H1 (cell line): ENCODE results near the gene ATP2B1. TPM values are rescaled to one million over a fixed set of nuclear protein-coding genes. Genes with fewer than 3 reads are reported as not detected.

Experiments used
- CHD2 ChIP-seq: IDR thresholded peaks from 2 replicates; pipeline ENCODE4 v1.6.1; 2012; ENCODE audit warnings: low read length, improper control_type of control experiment
- polyA plus RNA-seq, 7 experiments: library from polyadenylated mRNA; depleted of rRNA in 3 of 7; stranded (reverse) in 5 of 7; unstranded in 2 of 7; fragments of >200 nt in 5 of 7; fragments of 200-250 nt in 2 of 7; gene quantifications; 1 replicate in 5 of 7; 2 replicates in 1 of 7; 4 replicates in 1 of 7; pipeline versions ENCODE4 v1.2.1 to v1.2.3, GENCODE V29; 2011 to 2013; ENCODE audit warnings: missing spikeins in 2 of 7, mixed read lengths in 2 of 7
- total RNA-seq: library from RNA; stranded (reverse); fragmentation: NEBNext Ultra II Directional; extraction: Animal tissue kit (Norgen Biotek cat#: 25700); gene quantifications from 2 replicates; pipeline ENCODE4 v1.2.1, GENCODE V29; 2021
- TF ChIP-seq, protein P1 (sequence below): fragments of 300-600 bp; sonication (generic); IDR thresholded peaks from 2 replicates; pipeline ENCODE4 v1.7.1; 2012; ENCODE audit warnings: low read length, moderate library complexity, mild to moderate bottlenecking, inconsistent platforms; ENCODE audit not compliant: insufficient replicate concordance

The ATP2B1 gene
- total and polyA plus RNA-seq, 2 of the 8 experiments (the other 6 are each of a cell fraction or from before 2014, with no cell fraction given) = 4.3 to 32.0 TPM

- TF ChIP-seq, protein P1, sequence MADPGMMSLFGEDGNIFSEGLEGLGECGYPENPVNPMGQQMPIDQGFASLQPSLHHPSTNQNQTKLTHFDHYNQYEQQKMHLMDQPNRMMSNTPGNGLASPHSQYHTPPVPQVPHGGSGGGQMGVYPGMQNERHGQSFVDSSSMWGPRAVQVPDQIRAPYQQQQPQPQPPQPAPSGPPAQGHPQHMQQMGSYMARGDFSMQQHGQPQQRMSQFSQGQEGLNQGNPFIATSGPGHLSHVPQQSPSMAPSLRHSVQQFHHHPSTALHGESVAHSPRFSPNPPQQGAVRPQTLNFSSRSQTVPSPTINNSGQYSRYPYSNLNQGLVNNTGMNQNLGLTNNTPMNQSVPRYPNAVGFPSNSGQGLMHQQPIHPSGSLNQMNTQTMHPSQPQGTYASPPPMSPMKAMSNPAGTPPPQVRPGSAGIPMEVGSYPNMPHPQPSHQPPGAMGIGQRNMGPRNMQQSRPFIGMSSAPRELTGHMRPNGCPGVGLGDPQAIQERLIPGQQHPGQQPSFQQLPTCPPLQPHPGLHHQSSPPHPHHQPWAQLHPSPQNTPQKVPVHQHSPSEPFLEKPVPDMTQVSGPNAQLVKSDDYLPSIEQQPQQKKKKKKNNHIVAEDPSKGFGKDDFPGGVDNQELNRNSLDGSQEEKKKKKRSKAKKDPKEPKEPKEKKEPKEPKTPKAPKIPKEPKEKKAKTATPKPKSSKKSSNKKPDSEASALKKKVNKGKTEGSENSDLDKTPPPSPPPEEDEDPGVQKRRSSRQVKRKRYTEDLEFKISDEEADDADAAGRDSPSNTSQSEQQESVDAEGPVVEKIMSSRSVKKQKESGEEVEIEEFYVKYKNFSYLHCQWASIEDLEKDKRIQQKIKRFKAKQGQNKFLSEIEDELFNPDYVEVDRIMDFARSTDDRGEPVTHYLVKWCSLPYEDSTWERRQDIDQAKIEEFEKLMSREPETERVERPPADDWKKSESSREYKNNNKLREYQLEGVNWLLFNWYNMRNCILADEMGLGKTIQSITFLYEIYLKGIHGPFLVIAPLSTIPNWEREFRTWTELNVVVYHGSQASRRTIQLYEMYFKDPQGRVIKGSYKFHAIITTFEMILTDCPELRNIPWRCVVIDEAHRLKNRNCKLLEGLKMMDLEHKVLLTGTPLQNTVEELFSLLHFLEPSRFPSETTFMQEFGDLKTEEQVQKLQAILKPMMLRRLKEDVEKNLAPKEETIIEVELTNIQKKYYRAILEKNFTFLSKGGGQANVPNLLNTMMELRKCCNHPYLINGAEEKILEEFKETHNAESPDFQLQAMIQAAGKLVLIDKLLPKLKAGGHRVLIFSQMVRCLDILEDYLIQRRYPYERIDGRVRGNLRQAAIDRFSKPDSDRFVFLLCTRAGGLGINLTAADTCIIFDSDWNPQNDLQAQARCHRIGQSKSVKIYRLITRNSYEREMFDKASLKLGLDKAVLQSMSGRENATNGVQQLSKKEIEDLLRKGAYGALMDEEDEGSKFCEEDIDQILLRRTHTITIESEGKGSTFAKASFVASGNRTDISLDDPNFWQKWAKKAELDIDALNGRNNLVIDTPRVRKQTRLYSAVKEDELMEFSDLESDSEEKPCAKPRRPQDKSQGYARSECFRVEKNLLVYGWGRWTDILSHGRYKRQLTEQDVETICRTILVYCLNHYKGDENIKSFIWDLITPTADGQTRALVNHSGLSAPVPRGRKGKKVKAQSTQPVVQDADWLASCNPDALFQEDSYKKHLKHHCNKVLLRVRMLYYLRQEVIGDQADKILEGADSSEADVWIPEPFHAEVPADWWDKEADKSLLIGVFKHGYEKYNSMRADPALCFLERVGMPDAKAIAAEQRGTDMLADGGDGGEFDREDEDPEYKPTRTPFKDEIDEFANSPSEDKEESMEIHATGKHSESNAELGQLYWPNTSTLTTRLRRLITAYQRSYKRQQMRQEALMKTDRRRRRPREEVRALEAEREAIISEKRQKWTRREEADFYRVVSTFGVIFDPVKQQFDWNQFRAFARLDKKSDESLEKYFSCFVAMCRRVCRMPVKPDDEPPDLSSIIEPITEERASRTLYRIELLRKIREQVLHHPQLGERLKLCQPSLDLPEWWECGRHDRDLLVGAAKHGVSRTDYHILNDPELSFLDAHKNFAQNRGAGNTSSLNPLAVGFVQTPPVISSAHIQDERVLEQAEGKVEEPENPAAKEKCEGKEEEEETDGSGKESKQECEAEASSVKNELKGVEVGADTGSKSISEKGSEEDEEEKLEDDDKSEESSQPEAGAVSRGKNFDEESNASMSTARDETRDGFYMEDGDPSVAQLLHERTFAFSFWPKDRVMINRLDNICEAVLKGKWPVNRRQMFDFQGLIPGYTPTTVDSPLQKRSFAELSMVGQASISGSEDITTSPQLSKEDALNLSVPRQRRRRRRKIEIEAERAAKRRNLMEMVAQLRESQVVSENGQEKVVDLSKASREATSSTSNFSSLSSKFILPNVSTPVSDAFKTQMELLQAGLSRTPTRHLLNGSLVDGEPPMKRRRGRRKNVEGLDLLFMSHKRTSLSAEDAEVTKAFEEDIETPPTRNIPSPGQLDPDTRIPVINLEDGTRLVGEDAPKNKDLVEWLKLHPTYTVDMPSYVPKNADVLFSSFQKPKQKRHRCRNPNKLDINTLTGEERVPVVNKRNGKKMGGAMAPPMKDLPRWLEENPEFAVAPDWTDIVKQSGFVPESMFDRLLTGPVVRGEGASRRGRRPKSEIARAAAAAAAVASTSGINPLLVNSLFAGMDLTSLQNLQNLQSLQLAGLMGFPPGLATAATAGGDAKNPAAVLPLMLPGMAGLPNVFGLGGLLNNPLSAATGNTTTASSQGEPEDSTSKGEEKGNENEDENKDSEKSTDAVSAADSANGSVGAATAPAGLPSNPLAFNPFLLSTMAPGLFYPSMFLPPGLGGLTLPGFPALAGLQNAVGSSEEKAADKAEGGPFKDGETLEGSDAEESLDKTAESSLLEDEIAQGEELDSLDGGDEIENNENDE = no peak
- TF ChIP-seq CHD2 = no peak
These were observed 44.2 kb downstream of the ATP2B1 start (continued) for GRCh38 chr12:89664441-89664840.
